Astrocyte (in vitro differentiated cells and primary cell): Measurements from ENCODE around the gene ANKRD45. TPM values are rescaled to one million over a fixed set of nuclear protein-coding genes. Genes with fewer than 3 reads are reported as not detected.
"Not testable (repeated sequence)": the region's sequence is repeated elsewhere in the genome, so short reads cannot be mapped to it uniquely, and the experiment has no call there.

Source experiments
- DNase-seq: peaks from one replicate; pipeline ENCODE4 v3.0.0-alpha.2; 2010; ENCODE audit warnings: low read depth
- FAIRE-seq: peaks from 2 replicates; lab custom pipeline; 2011; peaks lifted over from hg19 to GRCh38; lab: Jason Lieb, UNC
- H2AFZ ChIP-seq: 2 replicates; pipeline ENCODE4 v1.6.0; 2012; ENCODE audit warnings: low read depth, low read length, inconsistent platforms
- H3K27ac ChIP-seq: 2 replicates; pipeline ENCODE4 v1.5.1; 2011; ENCODE audit warnings: low read depth, low read length, inconsistent platforms
- H3K27me3 ChIP-seq: 2 replicates; pipeline ENCODE4 v1.6.0; 2011; ENCODE audit warnings: low read length, inconsistent platforms; ENCODE audit not compliant: insufficient read depth
- H3K36me3 ChIP-seq: 2 replicates; pipeline ENCODE4 v1.5.1; 2011; ENCODE audit warnings: low read length, inconsistent platforms; ENCODE audit not compliant: insufficient read depth
- H3K4me1 ChIP-seq: 2 replicates; pipeline ENCODE4 v1.5.1; 2011; ENCODE audit warnings: low read length, inconsistent platforms; ENCODE audit not compliant: insufficient read depth
- H3K4me2 ChIP-seq: 2 replicates; pipeline ENCODE4 v1.6.0; 2012; ENCODE audit warnings: low read length, inconsistent platforms
- H3K4me3 ChIP-seq: 2 replicates; pipeline ENCODE4 v1.5.1; 2011; ENCODE audit warnings: low read depth, mild to moderate bottlenecking, low read length, inconsistent platforms; ENCODE audit not compliant: insufficient read depth
- H3K79me2 ChIP-seq: 2 replicates; pipeline ENCODE4 v1.6.0; 2012; ENCODE audit warnings: mild to moderate bottlenecking, low read length, inconsistent platforms; ENCODE audit not compliant: insufficient read depth
- H3K9ac ChIP-seq: 2 replicates; pipeline ENCODE4 v1.6.0; 2012; ENCODE audit warnings: mild to moderate bottlenecking, low read length, inconsistent platforms
- H3K9me3 ChIP-seq: 2 replicates; pipeline ENCODE4 v1.5.1; 2012; ENCODE audit warnings: low read depth, mild to moderate bottlenecking, low read length, inconsistent platforms; ENCODE audit not compliant: insufficient read depth
- H4K20me1 ChIP-seq: 2 replicates; pipeline ENCODE4 v1.6.0; 2012; ENCODE audit warnings: low read length, inconsistent platforms; ENCODE audit not compliant: insufficient read depth
- H3K27ac Mint-ChIP-seq: one replicate; pipeline ENCODE4 v1.8.0; 2021; ENCODE audit warnings: mild to moderate bottlenecking, mixed read lengths; ENCODE audit not compliant: unreplicated experiment
- H3K27me3 Mint-ChIP-seq: one replicate; pipeline ENCODE4 v1.8.0; 2021; ENCODE audit warnings: low read depth, mixed read lengths; ENCODE audit not compliant: unreplicated experiment
- H3K36me3 Mint-ChIP-seq: one replicate; pipeline ENCODE4 v1.8.0; 2021; ENCODE audit warnings: low read depth, mixed read lengths; ENCODE audit not compliant: unreplicated experiment
- H3K4me1 Mint-ChIP-seq: one replicate; pipeline ENCODE4 v1.8.0; 2021; ENCODE audit warnings: low read depth, mixed read lengths; ENCODE audit not compliant: unreplicated experiment
- H3K4me3 Mint-ChIP-seq: one replicate; pipeline ENCODE4 v1.8.0; 2021; ENCODE audit warnings: mild to moderate bottlenecking, moderate library complexity, mixed read lengths; ENCODE audit not compliant: unreplicated experiment
- H3K9me3 Mint-ChIP-seq: one replicate; pipeline ENCODE4 v1.8.0; 2021; ENCODE audit warnings: mild to moderate bottlenecking, mixed read lengths; ENCODE audit not compliant: unreplicated experiment
- CTCF ChIP-seq: IDR thresholded peaks from 2 replicates; pipeline ENCODE4 v1.5.1; 2011; ENCODE audit warnings: low read depth, mild to moderate bottlenecking, inconsistent platforms, low read length, moderate library complexity; ENCODE audit not compliant: insufficient read depth
- EZH2 ChIP-seq: IDR thresholded peaks from 2 replicates; pipeline ENCODE4 v1.6.1; 2012; ENCODE audit warnings: mild to moderate bottlenecking, low read length, inconsistent platforms; ENCODE audit not compliant: insufficient read depth
- total RNA-seq: library from RNA; stranded (reverse); gene quantifications from 2 replicates; pipeline ENCODE4 v1.2.1, GENCODE V29; 2021

Gene ANKRD45
- total RNA-seq, 1 donor from 2014 or later: 1.4 TPM

GRCh38 chr1:173638043-173639021 is 31.3 kb downstream of the ANKRD45 start:
- Histone ChIP-seq H3K4me1 (no peaks in the 10 kb centered on the region), H3K79me2 (no peaks in the 10 kb centered on the region), H3K9ac (no peak overlapping the region), H3K9me3 (peaks cover 8% of the 10 kb centered on the region), H2AFZ (no peak overlapping the region), H3K4me3 (no peak overlapping the region), H4K20me1 (no peaks in the 10 kb centered on the region), H3K27ac (no peak overlapping the region), H3K4me2 (no peak overlapping the region), H3K27me3 (no peaks in the 10 kb centered on the region), H3K36me3 (no peaks in the 10 kb centered on the region)
- H3K27ac Mint-ChIP-seq: peak overlapping the region; percentile 99
- no peak for TF ChIP-seq EZH2
- no peak for TF ChIP-seq CTCF
- FAIRE-seq (no peak), DNase-seq (no peak)
- no peaks in the 10 kb centered on the region for H3K27me3 Mint-ChIP-seq
- H3K9me3 Mint-ChIP-seq: peaks cover 13% of the 10 kb centered on the region
- H3K4me1 Mint-ChIP-seq: peaks cover 5% of the 10 kb centered on the region
- peaks cover 22% of the 10 kb centered on the region for H3K36me3 Mint-ChIP-seq
- peak overlapping the region; percentile 90 for H3K4me3 Mint-ChIP-seq

- Mint-ChIP-seq H3K27ac (peak overlapping the region; percentile 99), H3K9me3 (peaks cover 15% of the 10 kb centered on the region), H3K36me3 (peaks cover 22% of the 10 kb centered on the region), H3K4me3 (peak overlapping the region; percentile 90)
- H3K36me3 ChIP-seq, H2AFZ ChIP-seq, H3K27me3 Mint-ChIP-seq, H4K20me1 ChIP-seq, H3K4me2 ChIP-seq, H3K9me3 ChIP-seq, H3K79me2 ChIP-seq, H3K9ac ChIP-seq, H3K27me3 ChIP-seq, H3K4me1 ChIP-seq, H3K4me1 Mint-ChIP-seq, FAIRE-seq, DNase-seq, H3K27ac ChIP-seq, H3K4me3 ChIP-seq: not testable (repeated sequence)
Measured at GRCh38 chr1:173637236-173638042, 32.2 kb downstream of the ANKRD45 start.

GRCh38 chr1:173635116-173635515 is 34.5 kb downstream of the ANKRD45 start, which contains the start of gene TEX50:
TEX50 (plus strand) TSS chr1:173635338; CDS start chr1:173635522, 184 bp downstream.
- no peaks in the 10 kb centered on the region for H3K4me1 ChIP-seq
- no peaks in the 10 kb centered on the region for H3K79me2 ChIP-seq
- H3K4me3 ChIP-seq: no peak within 1 kb of the TSS
- Mint-ChIP-seq H3K9me3 (peaks cover 15% of the 10 kb centered on the region), H3K4me3 (no peak within 1 kb of the TSS), H3K36me3 (peaks cover 9% of the 10 kb centered on the region), H3K27ac (peak within 1 kb of the TSS; percentile 64), H3K4me1 (peaks cover 2% of the 10 kb centered on the region), H3K27me3 (no peaks in the 10 kb centered on the region)
- peaks cover 8% of the 10 kb centered on the region for H3K9me3 ChIP-seq
- TF ChIP-seq EZH2 (no peak), CTCF (no peak)
- FAIRE-seq (no peak), DNase-seq (no peak)
- no peak within 1 kb of the TSS for H2AFZ ChIP-seq
- H3K36me3 ChIP-seq: no peaks in the 10 kb centered on the region
- H3K27me3 ChIP-seq: no peaks in the 10 kb centered on the region
- no peak within 1 kb of the TSS for H3K4me2 ChIP-seq
- no peak within 1 kb of the TSS for H3K27ac ChIP-seq
- H3K9ac ChIP-seq: no peak within 1 kb of the TSS
- H4K20me1 ChIP-seq: no peaks in the 10 kb centered on the region
